Neuronal stem cell (in vitro differentiated cells): ENCODE data around the gene KIAA0408.

Experiments used
- DNase-seq: peaks from one replicate; pipeline ENCODE4 v3.0.0-alpha.2; 2013; ENCODE audit warnings: low spot score
- H2AFZ ChIP-seq: one replicate; pipeline ENCODE4 v1.6.1; 2013; ENCODE audit warnings: mild to moderate bottlenecking, low read length, inconsistent platforms
- H2AK5ac ChIP-seq: 2 replicates; pipeline ENCODE4 v1.6.1; 2013; ENCODE audit warnings: low read depth, mild to moderate bottlenecking, inconsistent platforms, low read length, moderate library complexity, mixed read lengths
- H2BK120ac ChIP-seq: 2 replicates; pipeline ENCODE4 v1.6.1; 2013; ENCODE audit warnings: low read depth, mild to moderate bottlenecking, inconsistent platforms, low read length, moderate library complexity, mixed read lengths
- H2BK12ac ChIP-seq: one replicate; pipeline ENCODE4 v1.6.1; 2013; ENCODE audit warnings: low read length, inconsistent platforms
- H2BK15ac ChIP-seq: 2 replicates; pipeline ENCODE4 v1.6.1; 2013; ENCODE audit warnings: mild to moderate bottlenecking, low read length, inconsistent platforms, mixed read lengths
- H2BK5ac ChIP-seq: one replicate; pipeline ENCODE4 v1.6.1; 2013; ENCODE audit warnings: inconsistent platforms, mild to moderate bottlenecking, low read length, moderate library complexity
- H3K14ac ChIP-seq: one replicate; pipeline ENCODE4 v1.6.1; 2013; ENCODE audit warnings: low read length, inconsistent platforms
- H3K18ac ChIP-seq: 2 replicates; pipeline ENCODE4 v1.6.1; 2013; ENCODE audit warnings: low read length, inconsistent platforms
- H3K23ac ChIP-seq: 2 replicates; pipeline ENCODE4 v1.6.1; 2013; ENCODE audit warnings: low read depth, mild to moderate bottlenecking, mixed read lengths, low read length, inconsistent platforms; ENCODE audit not compliant: poor library complexity
- H3K27ac ChIP-seq: replicated peaks from 3 replicates; pipeline ENCODE4 v1.5.1; 2013; ENCODE audit warnings: low read length, inconsistent platforms
- H3K27me3 ChIP-seq, 3 experiments: 2 replicates each; pipeline ENCODE4 v1.6.1; 2013; ENCODE audit warnings: low read length in 3 of 3, mild to moderate bottlenecking in 2 of 3, inconsistent platforms in 1 of 3, low read depth in 1 of 3, mixed read lengths in 1 of 3, moderate library complexity in 1 of 3; ENCODE audit not compliant: control insufficient read depth in 3 of 3, insufficient read depth in 3 of 3
- H3K36me3 ChIP-seq, 2 donors: replicated peaks in 1 of 2; 2 replicates each; pipeline ENCODE4 v1.6.1; 2013; ENCODE audit warnings: low read length in 2 of 2; ENCODE audit not compliant: control insufficient read depth in 2 of 2, insufficient read depth in 2 of 2
- H3K4ac ChIP-seq: 2 replicates; pipeline ENCODE4 v1.6.1; 2013; ENCODE audit warnings: inconsistent platforms, mild to moderate bottlenecking, low read length, moderate library complexity
- H3K4me1 ChIP-seq, 2 donors: 1 replicate in 1 of 2; 2 replicates in 1 of 2; pipeline ENCODE4 v1.6.1; 2013; ENCODE audit warnings: low read length in 2 of 2, low read depth in 1 of 2; ENCODE audit not compliant: control insufficient read depth in 2 of 2, insufficient read depth in 1 of 2
- H3K4me2 ChIP-seq: one replicate; pipeline ENCODE4 v1.6.1; 2013; ENCODE audit warnings: mild to moderate bottlenecking, low read length, inconsistent platforms; ENCODE audit not compliant: insufficient read depth, poor library complexity, severe bottlenecking
- H3K4me3 ChIP-seq, 2 donors: 2 replicates each; pipeline ENCODE4 v1.5.1; 2013; ENCODE audit warnings: low read length in 2 of 2, mild to moderate bottlenecking in 2 of 2, inconsistent platforms in 1 of 2, moderate library complexity in 1 of 2
- H3K79me1 ChIP-seq: one replicate; pipeline ENCODE4 v1.6.1; 2013; ENCODE audit warnings: low read depth, mild to moderate bottlenecking, inconsistent platforms, low read length, moderate library complexity
- H3K9ac ChIP-seq: one replicate; pipeline ENCODE4 v1.6.1; 2013; ENCODE audit warnings: mild to moderate bottlenecking, low read depth, low read length, inconsistent platforms; ENCODE audit not compliant: poor library complexity
- H3K9me3 ChIP-seq, 2 donors: replicated peaks in 1 of 2; 2 replicates each; pipeline versions ENCODE3 to v1.6.1; 2013; ENCODE audit warnings: low read length in 2 of 2, mild to moderate bottlenecking in 2 of 2, inconsistent platforms in 1 of 2, low read depth in 1 of 2, mixed read lengths in 1 of 2, moderate library complexity in 1 of 2; ENCODE audit not compliant: control insufficient read depth in 2 of 2, insufficient read depth in 1 of 2
- H4K8ac ChIP-seq: one replicate; pipeline ENCODE4 v1.6.1; 2013; ENCODE audit warnings: low read depth, mild to moderate bottlenecking, inconsistent platforms, low read length, moderate library complexity
- H4K91ac ChIP-seq: one replicate; pipeline ENCODE4 v1.6.1; 2013; ENCODE audit warnings: low read length, low read depth, mild to moderate bottlenecking, inconsistent platforms; ENCODE audit not compliant: poor library complexity
- WGBS, 2 donors: extraction: QIAGEN DNeasy Blood & Tissue Kit; methylation state at CpG; one replicate each; pipeline ENCODE4 v1.1.7; 2013; ENCODE audit warnings: missing lambda C conversion rate in 2 of 2, mixed read lengths in 1 of 2; ENCODE audit not compliant: insufficient read length in 2 of 2, insufficient replicate concordance in 1 of 2; ENCODE audit errors: extremely low coverage in 2 of 2; 5-methylcytosine and 5-hydroxymethylcytosine counted together

KIAA0408 gene

DNA sequence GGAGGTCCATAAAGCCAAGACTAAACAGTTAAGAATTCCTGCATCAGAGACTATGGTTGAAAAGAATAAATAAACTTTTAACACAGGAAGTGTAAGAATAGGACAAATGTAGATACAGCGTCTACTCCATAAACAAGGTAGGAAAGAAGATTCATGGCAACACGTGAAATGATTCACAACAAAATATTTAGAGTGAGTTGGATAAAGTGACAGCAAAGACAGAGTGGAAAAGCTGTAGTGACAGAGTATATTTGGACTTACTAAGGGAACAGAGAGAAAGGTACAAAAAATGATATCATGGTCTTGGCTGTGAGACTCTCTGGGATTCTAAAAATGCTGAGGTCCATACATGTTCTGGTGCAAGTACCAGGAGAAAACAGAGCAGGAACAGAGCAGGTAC, 21.9 kb upstream of the KIAA0408 start:
- Histone ChIP-seq H3K18ac (no peak overlapping the region), H4K91ac (no peak overlapping the region), H2BK120ac (no peak overlapping the region), H3K79me1 (no peaks in the 10 kb centered on the region), H2BK12ac (no peak overlapping the region), H3K14ac (no peak overlapping the region), H2AK5ac (no peak overlapping the region), H3K9ac (no peak overlapping the region), H3K9me3 (no peaks in the 10 kb centered on the region), H3K4me2 (no peak overlapping the region), H2BK5ac (no peak overlapping the region), H3K36me3 (peaks cover 14 to 99% of the 10 kb centered on the region in 2 donors), H3K27me3 (no peaks in the 10 kb centered on the region), H2AFZ (no peak overlapping the region), H3K4ac (no peak overlapping the region), H3K4me3 (no peak overlapping the region), H4K8ac (no peak overlapping the region), H3K27ac (no peak overlapping the region), H3K4me1 (peaks cover 4 to 7% of the 10 kb centered on the region in 2 donors), H2BK15ac (no peak overlapping the region), H3K23ac (no peak overlapping the region)
- WGBS, 2 donors, result no CpG with 5 or more reads among the region's 2 CpGs
- DNase-seq, result no peak

GRCh38 chr6:127477658-127478057, 18.5 kb upstream of the KIAA0408 start:
- H3K14ac ChIP-seq, result no peak overlapping the region
- no peak overlapping the region for H3K23ac ChIP-seq
- peaks cover 0 to 4% of the 10 kb centered on the region in 2 donors for H3K9me3 ChIP-seq
- H3K18ac ChIP-seq, result no peak overlapping the region
- no peak overlapping the region for H3K4me2 ChIP-seq
- H3K4me3 ChIP-seq, result no peak overlapping the region
- H3K4ac ChIP-seq, result no peak overlapping the region
- H2BK120ac ChIP-seq, result no peak overlapping the region
- H2BK12ac ChIP-seq, result no peak overlapping the region
- DNase-seq, result no peak
- H3K4me1 ChIP-seq, result no peaks in the 10 kb centered on the region
- peaks cover 3% of the 10 kb centered on the region for H3K79me1 ChIP-seq
- no peak overlapping the region for H4K91ac ChIP-seq
- H3K36me3 ChIP-seq, result peaks cover 35 to 99% of the 10 kb centered on the region in 2 donors
- H2AFZ ChIP-seq, result no peak overlapping the region
- H2AK5ac ChIP-seq, result no peak overlapping the region
- no peak overlapping the region for H2BK15ac ChIP-seq
- no peak overlapping the region for H3K27ac ChIP-seq
- H2BK5ac ChIP-seq, result no peak overlapping the region
- no peak overlapping the region for H4K8ac ChIP-seq
- WGBS, 2 donors, result no CpG with 5 or more reads among the region's 1 CpG
- no peak overlapping the region for H3K9ac ChIP-seq
- H3K27me3 ChIP-seq, result no peaks in the 10 kb centered on the region

DNA sequence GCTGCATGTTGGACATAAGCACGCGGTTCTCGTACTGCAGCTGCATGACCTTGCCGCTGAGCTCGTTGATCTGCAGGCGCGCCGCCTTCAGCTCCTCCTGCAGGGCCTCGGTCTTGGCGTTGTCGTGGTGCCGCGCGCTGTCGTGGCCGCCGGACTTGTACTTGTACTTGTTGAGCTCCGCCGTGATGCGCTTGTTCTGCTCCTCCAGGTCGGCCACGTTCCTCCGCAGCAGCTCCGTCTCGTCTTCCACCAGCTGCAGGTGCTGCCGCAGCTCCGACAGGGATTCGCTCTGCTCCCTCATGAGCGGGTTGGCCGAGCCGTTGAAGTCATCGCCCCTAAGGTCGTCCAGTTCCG, 16.6 kb upstream of the KIAA0408 start:
- H4K8ac ChIP-seq, result no peak overlapping the region
- H3K4me2 ChIP-seq, result no peak overlapping the region
- H4K91ac ChIP-seq, result no peak overlapping the region
- peak overlapping the region; percentile 21 for H3K9ac ChIP-seq
- peak overlapping the region; percentile 38 for H3K14ac ChIP-seq
- no peaks in the 10 kb centered on the region for H3K4me1 ChIP-seq
- H3K4me3 ChIP-seq, result no peak overlapping the region
- H2BK120ac ChIP-seq, result no peak overlapping the region
- no peak overlapping the region for H2AFZ ChIP-seq
- H3K9me3 ChIP-seq, result peaks cover 0 to 4% of the 10 kb centered on the region in 2 donors
- H2BK5ac ChIP-seq, result no peak overlapping the region
- H3K79me1 ChIP-seq, result peaks cover 3% of the 10 kb centered on the region
- no peak for DNase-seq
- peak overlapping the region; percentile 41 for H2BK12ac ChIP-seq
- H3K27me3 ChIP-seq, result no peaks in the 10 kb centered on the region
- no peak overlapping the region for H2BK15ac ChIP-seq
- H3K27ac ChIP-seq, result no peak overlapping the region
- no peak overlapping the region for H3K4ac ChIP-seq
- H3K18ac ChIP-seq, result peak overlapping the region; percentile 64
- no peak overlapping the region for H2AK5ac ChIP-seq
- peaks cover 34 to 99% of the 10 kb centered on the region in 2 donors for H3K36me3 ChIP-seq
- no CpG with 5 or more reads among the region's 34 CpGs for WGBS, 2 donors
- H3K23ac ChIP-seq, result no peak overlapping the region

- whole genome bisulfite sequencing, 2 donors, result no CpG with 5 or more reads among the region's 87 CpGs
- Histone ChIP-seq H2BK5ac (peak overlapping the region; percentile 93), H2BK120ac (no peak overlapping the region), H3K4me2 (no peak overlapping the region), H2BK15ac (no peak overlapping the region), H3K4ac (no peak overlapping the region), H3K9ac (peak overlapping the region; percentile 21), H3K36me3 (peaks cover 34 to 99% of the 10 kb centered on the region in 2 donors), H3K4me3 (no peak overlapping the region), H3K14ac (peak overlapping the region; percentile 38), H3K4me1 (no peaks in the 10 kb centered on the region), H2BK12ac (peak overlapping the region; percentile 41), H3K27me3 (no peaks in the 10 kb centered on the region), H4K91ac (no peak overlapping the region), H3K27ac (no peak overlapping the region), H3K23ac (peak overlapping the region; percentile 89), H4K8ac (no peak overlapping the region), H3K18ac (no peak overlapping the region), H3K79me1 (peaks cover 3% of the 10 kb centered on the region), H2AFZ (no peak overlapping the region), H2AK5ac (no peak overlapping the region), H3K9me3 (peaks cover 0 to 4% of the 10 kb centered on the region in 2 donors)
- DNase-seq, result no peak
Measured at GRCh38 chr6:127475135-127475822, 16.1 kb upstream of the KIAA0408 start.
